NT2/D1 (cell line): ENCODE data around the gene ACOX2.
A peak's percentile ranks its signal among the peaks of the same experiment; 100 is the strongest.

Experiments used
- DNase-seq: peaks from one replicate; pipeline ENCODE4 v3.0.0-alpha.2; 2011; ENCODE audit warnings: low read depth, low spot score
- H3K27me3 ChIP-seq: 2 replicates; pipeline ENCODE4 v1.6.0; 2011; ENCODE audit warnings: mild to moderate bottlenecking; ENCODE audit not compliant: insufficient read length, insufficient read depth
- H3K36me3 ChIP-seq: 2 replicates; pipeline ENCODE4 v1.6.1; 2011; ENCODE audit warnings: mild to moderate bottlenecking, low read length, mixed read lengths; ENCODE audit not compliant: insufficient read depth, insufficient read length
- H3K4me1 ChIP-seq: 2 replicates; pipeline ENCODE4 v1.5.1; 2011; ENCODE audit not compliant: insufficient read depth, insufficient read length
- H3K4me3 ChIP-seq: 2 replicates; pipeline ENCODE4 v1.5.1; 2011; ENCODE audit warnings: low read depth; ENCODE audit not compliant: insufficient read length
- H3K9ac ChIP-seq: 2 replicates; pipeline ENCODE4 v1.6.0; 2011; ENCODE audit warnings: low read depth; ENCODE audit not compliant: insufficient read length
- H3K9me3 ChIP-seq: 2 replicates; pipeline ENCODE4 v1.5.1; 2011; ENCODE audit warnings: mild to moderate bottlenecking, low read length; ENCODE audit not compliant: insufficient read depth
- SUZ12 ChIP-seq: IDR thresholded peaks from 2 replicates; pipeline ENCODE4 v1.6.1; 2011; ENCODE audit not compliant: insufficient read length, insufficient read depth; ENCODE audit errors: extremely low read depth
- YY1 ChIP-seq: IDR thresholded peaks from 2 replicates; pipeline ENCODE4 v1.6.1; 2011; ENCODE audit not compliant: insufficient read length, insufficient read depth
- ZNF274 ChIP-seq: IDR thresholded peaks from 2 replicates; pipeline ENCODE4 v1.6.1; 2011; ENCODE audit warnings: mild to moderate bottlenecking, low read depth, low read length

Gene ACOX2

DNA sequence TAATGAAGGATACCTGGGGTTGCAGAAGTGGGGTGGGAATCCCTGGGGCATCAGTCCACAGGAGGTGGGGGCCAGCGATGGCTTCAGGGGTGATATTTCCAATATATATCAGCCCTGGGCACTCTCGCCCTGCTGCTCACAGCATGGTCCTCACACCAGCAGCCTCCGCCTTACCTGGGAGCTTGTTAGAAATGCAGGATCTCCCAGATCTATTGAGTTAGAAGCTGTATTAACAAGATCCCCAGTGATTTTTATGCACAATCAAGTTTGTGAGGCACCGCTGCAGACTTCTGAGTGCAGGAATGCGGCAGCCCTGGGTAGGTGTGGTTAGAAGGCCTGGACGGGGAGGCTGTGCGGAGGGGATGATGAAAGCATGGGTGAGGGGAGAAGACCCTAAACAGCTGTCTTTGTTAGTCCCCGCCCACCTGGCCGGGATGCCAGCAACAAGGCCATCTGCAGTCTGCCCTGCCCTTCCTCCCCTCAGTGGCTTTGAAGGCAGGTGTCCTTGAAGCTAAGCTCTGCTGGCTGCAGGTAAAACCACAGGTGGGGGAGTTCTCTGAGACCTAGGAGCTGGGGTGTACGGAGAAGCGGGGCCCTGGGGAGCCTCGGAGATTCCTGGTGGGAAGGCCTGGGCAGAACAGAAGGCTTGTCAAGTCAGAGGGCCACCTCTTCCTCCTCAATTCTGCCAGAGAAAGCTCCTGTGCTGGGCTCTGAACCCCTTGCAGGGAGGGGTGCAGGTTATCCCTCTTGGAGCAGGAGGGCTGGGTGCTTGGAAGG lies 28.8 kb upstream of the ACOX2 start:
- H3K4me1 ChIP-seq = peaks cover 14% of the 10 kb centered on the region
- H3K27me3 ChIP-seq = no peaks in the 10 kb centered on the region
- no peak for DNase-seq
- TF ChIP-seq SUZ12 (no peak), YY1 (no peak), ZNF274 (no peak)
- H3K9ac ChIP-seq = no peak overlapping the region
- H3K9me3 ChIP-seq = no peaks in the 10 kb centered on the region
- H3K4me3 ChIP-seq = no peak overlapping the region
- H3K36me3 ChIP-seq = no peaks in the 10 kb centered on the region

DNA sequence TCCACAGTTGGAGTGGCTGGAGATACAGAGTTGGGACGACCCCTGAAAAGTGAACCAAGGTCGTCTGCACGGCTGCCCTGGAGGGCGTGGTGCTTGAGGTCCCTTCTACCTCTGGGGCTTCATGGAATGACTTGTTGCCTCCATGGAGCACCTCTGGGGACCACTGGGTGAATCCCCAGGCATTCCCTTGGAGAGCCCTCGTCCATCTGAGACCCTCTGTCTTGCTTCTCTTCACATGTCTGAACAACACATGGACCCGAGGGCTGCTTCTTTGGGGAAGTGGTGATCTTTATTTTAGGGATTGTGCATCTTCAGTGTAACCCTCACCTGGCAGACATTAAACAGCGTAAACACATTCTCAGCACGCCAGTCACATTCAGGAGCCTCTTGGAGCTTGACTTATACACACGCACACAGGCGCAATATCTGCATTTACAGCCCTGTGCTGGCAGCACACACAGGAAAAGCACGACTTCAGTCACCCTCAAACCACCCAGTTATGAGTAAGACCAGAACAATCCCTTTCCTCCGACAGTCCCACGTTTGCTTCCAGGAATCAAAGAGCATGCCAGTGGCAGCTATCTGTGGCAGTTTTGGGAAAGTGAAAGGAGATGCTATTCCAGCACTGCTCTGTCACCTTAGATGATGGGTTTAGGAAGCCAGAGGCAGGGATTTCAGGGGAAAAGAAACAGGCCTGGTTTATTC lies 27.6 kb upstream of the ACOX2 start:
- Histone ChIP-seq H3K4me3 (no peak overlapping the region), H3K9me3 (no peaks in the 10 kb centered on the region), H3K27me3 (no peaks in the 10 kb centered on the region), H3K4me1 (peaks cover 14% of the 10 kb centered on the region), H3K9ac (no peak overlapping the region), H3K36me3 (no peaks in the 10 kb centered on the region)
- TF ChIP-seq YY1 (no peak), SUZ12 (no peak), ZNF274 (no peak)
- no peak for DNase-seq

DNA sequence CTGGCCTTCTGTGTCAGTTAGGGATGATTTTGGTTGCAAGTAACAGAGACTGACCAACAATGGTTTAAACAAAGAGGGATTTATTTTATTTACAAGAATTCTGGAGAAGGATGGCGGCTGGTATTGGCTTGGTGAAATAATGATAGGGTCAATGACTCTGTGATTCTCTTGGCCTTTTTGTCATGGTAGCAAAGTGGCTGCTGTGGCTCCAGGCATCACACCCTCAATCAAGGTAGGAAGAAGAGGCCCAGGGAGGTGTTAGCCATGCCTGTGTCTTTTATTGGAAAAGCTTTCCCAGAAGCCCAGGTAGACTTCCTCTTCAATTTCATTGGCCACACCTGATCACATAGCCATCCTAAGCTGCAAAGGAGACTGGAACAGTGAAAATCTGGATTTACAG lies 27.1 kb upstream of the ACOX2 start:
- Histone ChIP-seq H3K27me3 (no peaks in the 10 kb centered on the region), H3K4me1 (peaks cover 14% of the 10 kb centered on the region), H3K9me3 (no peaks in the 10 kb centered on the region), H3K36me3 (no peaks in the 10 kb centered on the region), H3K9ac (no peak overlapping the region), H3K4me3 (no peak overlapping the region)
- no peak for TF ChIP-seq YY1
- no peak for TF ChIP-seq ZNF274
- TF ChIP-seq SUZ12 = no peak
- DNase-seq = no peak

DNA sequence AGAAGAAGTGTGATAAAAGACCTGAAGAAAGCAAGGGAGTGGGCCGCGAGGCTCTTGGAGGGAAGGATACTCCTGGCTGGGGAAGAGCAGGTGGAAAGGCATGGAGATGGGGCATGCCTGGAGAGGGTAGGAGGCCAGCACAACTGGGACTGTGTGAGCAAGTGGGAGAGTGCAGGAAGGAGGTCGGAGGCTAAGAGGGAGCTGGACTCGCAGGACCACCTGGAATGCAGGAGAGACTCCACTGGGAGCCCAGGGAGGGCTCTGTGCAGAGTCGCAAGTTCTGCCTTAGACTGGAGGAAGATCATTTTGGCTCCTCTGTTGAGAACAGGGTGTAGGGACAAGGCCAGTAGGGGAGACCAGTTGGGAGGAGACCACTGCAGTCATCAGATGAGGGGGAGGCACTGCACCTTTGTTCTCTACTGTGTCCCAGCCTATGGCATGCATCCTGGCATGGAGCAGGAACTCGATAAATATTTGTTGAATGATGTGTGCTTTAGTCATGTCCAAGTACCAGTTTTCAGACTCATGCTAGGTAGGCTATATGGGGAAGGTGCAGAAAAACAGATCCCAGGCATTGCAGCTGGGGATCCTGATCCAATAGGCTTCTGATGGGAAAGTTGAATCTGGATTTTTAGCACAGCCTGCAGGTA lies 26.5 kb upstream of the ACOX2 start:
- Histone ChIP-seq H3K27me3 (no peaks in the 10 kb centered on the region), H3K9me3 (no peaks in the 10 kb centered on the region), H3K36me3 (no peaks in the 10 kb centered on the region), H3K4me1 (peaks cover 14% of the 10 kb centered on the region), H3K4me3 (no peak overlapping the region), H3K9ac (no peak overlapping the region)
- TF ChIP-seq YY1 = no peak
- TF ChIP-seq ZNF274 = no peak
- no peak for TF ChIP-seq SUZ12
- no peak for DNase-seq

DNA sequence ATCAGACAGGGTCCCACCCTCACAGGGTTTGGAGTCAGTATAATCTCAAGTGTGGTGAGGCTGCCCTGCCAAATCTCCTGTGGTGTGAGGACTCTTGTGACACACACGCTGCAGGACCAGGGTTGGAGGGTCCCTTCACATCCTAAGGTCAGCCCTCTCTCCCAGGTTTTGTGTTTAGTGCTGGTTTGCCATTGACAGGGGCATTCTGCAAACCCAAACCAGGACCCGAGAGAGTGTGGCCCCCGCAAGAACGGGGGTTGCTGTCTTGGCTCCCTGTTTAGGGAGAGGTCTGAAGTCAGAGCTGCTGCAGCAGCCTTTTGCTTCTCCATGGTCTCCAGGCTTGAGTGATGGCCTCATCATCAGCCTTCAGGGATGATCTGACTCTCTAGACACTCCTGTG lies 25.5 kb upstream of the ACOX2 start:
- Histone ChIP-seq H3K4me3 (no peak overlapping the region), H3K36me3 (no peaks in the 10 kb centered on the region), H3K9ac (no peak overlapping the region), H3K4me1 (peaks cover 16% of the 10 kb centered on the region), H3K27me3 (no peaks in the 10 kb centered on the region), H3K9me3 (no peaks in the 10 kb centered on the region)
- TF ChIP-seq SUZ12 = no peak
- no peak for TF ChIP-seq YY1
- TF ChIP-seq ZNF274 = no peak
- no peak for DNase-seq

DNA sequence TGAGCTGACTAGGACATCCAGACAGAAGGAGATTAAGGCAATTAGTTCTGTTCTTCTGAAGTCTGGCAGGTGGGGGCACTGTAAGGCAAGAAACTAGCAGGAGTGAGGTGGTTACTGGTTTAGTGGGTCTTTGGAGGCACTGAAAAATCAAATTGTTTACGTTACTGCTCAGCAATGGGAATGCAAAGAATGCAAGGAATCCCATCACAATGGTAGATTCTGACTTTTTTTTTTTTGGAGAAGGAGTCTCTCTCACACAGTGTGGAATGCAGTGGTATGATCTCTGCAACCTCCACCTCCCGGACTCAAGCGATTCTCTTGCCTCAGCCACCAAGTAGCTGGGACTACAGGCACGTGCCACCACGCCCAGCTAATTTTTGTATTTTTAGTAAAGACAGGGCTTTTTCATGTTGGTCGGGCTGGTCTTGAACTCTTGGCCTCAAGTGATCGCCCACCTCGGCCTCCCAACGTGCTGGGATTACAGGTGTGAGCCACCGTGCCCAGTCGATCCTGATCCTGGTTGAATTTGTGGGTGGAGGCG lies 23.9 kb upstream of the ACOX2 start:
- no peak overlapping the region for H3K4me3 ChIP-seq
- H3K27me3 ChIP-seq = no peaks in the 10 kb centered on the region
- peak; percentile 94 for DNase-seq
- H3K4me1 ChIP-seq = peaks cover 5% of the 10 kb centered on the region
- no peak overlapping the region for H3K9ac ChIP-seq
- H3K36me3 ChIP-seq = no peaks in the 10 kb centered on the region
- TF ChIP-seq SUZ12 (no peak), ZNF274 (no peak), YY1 (no peak)
- no peaks in the 10 kb centered on the region for H3K9me3 ChIP-seq

DNA sequence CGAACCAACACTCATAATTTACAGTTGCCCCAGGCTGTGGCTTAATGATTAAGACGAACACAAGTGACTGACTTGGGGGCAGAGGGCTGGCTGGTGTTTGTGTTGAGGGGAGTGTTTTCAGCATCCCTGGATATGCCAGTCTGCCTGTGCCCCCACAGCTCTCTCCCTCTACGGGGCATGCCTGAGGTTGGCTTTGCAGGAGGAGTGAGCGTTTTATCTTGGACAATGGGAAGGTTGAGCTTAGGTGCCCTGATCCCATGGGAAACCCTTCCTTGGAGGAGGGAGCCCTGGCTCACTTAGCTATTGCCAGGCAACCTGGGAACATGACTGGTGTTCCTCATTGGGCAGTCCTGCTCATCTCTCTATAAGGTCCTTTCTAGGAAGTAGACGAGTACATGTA lies 22.6 kb upstream of the ACOX2 start:
- Histone ChIP-seq H3K27me3 (no peaks in the 10 kb centered on the region), H3K9me3 (no peaks in the 10 kb centered on the region), H3K4me1 (peaks cover 5% of the 10 kb centered on the region), H3K4me3 (no peak overlapping the region), H3K9ac (no peak overlapping the region), H3K36me3 (no peaks in the 10 kb centered on the region)
- no peak for DNase-seq
- TF ChIP-seq SUZ12 = no peak
- TF ChIP-seq ZNF274 = no peak
- no peak for TF ChIP-seq YY1
